ENCODE results near the gene INVS.
"Not testable (repeated sequence)": the region's sequence is repeated elsewhere in the genome, so short reads cannot be mapped to it uniquely, and the experiment has no call there.

Gene INVS

DNA sequence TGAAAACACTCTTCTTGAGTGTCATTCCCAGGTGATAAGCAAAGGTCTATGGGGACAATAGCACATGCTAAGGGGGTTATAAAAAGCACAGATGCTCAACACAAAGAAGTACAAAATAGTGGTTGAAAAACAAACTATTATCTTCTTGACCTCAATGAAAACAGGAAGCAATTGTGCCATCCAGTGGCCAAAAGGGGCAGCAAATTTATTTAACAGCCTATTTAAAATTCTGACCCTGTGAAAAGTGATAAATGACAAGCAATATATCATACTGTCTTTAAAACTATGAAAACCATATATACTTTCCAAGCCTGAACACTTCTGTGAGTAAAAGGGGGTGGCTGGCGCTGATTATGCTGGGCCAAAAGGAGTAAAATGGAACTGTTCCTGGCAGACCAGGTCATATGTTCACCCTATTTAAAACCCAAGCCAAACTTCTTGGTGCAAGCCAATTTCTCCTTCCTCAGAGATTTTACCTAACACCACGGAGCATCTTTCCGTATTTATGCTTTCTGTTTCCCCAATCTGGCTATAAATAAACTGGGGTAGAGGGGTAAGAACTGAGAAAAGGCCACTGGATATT is 224.0 kb downstream of the INVS start:
- DNase-seq (ENCODE audit: low read depth in 3 of 3): no peak

DNA sequence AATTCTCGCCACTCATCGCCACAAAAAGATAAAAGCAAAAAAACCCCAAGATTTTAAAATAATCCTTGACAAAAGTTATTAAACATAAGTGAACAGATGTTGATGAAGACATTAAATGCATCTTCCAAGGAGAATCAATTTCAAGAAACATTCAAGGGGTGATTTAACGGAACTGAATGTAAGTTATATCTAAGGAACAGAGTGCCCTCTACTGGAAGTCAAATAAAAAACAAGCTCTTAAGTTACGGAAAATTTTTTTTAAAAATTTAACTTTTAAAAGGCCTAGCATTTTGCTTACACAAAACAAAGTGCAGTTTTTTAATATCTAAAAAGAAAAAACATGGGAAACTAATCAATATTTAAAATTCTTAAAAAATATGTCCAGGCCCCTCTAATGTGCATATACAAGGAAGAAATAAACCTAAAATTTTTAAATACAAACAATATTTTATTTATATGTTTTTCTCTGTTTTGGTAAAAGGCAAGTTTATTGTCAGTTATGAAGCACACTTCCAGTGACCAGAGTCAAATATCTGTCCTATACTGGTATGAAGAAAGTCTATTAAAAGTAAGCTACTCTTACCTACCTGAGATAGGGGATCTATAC is 225.7 kb downstream of the INVS start:
- DNase-seq (ENCODE audit: low read depth in 3 of 3): no peak

DNA sequence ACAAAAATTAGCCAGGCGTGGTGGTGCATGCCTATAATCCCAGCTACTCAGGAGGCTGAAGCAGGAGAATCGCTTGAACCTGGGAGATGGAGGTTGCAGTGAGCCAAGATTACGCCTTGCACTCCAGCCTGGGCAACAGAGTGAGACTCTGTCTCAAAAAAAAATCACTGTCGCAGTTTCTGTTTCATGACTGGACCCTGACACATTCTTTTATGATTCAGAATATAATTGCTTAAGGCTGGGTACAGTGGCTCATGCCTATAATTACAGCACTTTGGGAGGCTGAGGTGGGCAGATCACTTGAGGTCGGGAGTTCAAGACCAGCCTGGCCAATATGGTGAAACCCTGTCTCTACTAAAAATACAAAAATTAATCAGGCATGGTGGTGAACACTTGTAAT is 239.7 kb downstream of the INVS start:
- DNase-seq (ENCODE audit: low read depth in 3 of 3): not testable (repeated sequence)

DNA sequence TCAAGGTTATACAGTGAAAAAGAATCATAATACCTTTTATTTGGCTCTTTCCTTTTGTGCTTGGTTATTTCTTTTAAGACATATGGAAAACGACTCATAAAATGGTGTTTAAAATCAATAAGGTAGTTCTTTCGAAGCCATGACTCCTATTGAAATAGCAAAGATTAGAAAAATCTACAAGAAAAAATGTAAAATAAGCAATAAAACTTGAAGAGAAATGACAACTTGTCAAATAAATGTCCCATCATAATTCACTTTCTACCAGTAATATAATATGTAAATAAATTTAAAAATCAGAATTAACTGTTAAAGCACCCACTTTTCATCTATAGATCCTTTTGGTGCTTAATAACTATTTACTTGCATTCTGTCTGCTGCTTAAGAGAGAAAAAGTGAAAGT is 241.2 kb downstream of the INVS start:
- DNase-seq (ENCODE audit: low read depth in 3 of 3): no peak

DNA sequence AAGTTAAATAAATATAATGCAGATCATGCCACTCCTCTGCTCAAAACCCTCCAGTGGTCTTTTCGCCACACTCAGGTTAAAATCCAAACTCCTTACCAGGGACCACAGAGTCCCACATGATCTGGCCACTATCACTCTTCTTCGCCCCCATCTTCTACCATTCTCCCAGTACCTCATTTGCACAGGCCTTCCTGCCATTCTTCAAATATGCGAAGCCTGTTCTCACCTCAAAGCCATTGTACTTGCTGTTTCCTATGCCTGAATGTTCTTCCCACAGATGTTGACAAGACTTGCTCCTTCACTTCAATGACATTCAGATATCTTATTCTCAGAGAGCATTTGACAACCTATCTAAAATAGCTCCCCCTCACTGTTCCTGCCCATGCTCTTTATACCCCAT is 242.8 kb downstream of the INVS start:
- no peak for DNase-seq (ENCODE audit: low read depth in 3 of 3)

DNA sequence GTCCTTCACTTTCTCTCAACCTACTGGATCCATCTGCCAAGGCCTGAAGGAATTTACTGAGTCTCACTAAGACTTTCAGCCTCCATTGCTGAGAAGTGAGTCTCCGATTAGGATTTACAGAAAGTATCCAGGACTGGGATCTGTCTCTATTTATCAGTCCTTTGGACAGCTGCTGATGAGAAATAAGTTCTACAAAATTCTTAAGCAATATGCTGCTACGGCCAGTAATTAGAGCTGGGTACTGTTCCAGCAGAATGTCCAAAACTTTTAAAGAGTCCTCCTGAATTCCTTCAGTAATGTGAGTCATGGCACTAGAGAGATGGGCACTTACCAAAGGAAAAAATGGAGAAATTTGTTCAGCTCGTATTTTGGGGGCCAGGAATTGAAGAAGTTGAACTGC is 247.8 kb downstream of the INVS start:
- no peak for DNase-seq (ENCODE audit: low read depth in 3 of 3)

DNA sequence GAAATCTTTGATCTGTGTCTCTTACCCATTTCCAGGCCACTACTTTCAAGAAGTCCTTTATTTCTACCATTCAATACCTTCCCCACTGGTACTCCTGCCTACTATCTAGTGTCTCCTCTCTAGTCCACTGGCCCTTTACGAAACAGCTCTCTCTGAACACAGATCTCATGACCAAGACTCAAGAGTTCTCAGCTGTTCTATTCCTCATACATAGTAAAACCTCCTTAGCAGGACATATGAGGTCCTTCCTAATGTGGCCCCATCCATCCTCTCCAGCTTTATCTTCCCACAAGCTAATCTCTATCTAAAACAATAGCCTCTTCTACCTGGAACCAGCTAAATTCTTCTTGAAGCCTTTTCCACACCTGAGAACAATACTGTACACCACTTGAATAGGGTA is 251.1 kb downstream of the INVS start:
- no peak for DNase-seq (ENCODE audit: low read depth in 3 of 3)

All from stimulated activated CD4-positive, alpha-beta T cell treated with anti-CD3 and anti-CD28 coated beads, TNF-alpha, amount 100 ng/mL, for 48 hours (primary cell).